Effector memory CD8-positive, alpha-beta T cell (primary cell): ENCODE data around the gene NUMA1.

ENCODE experiments used
- ATAC-seq: fragments of 150-1000 bp; cut with Tn5 transposase; replicated peaks from 2 replicates; pipeline ENCODE4 v1.10.0; 2021; ENCODE audit warnings: mild to moderate bottlenecking, moderate library complexity
- DNase-seq, 3 experiments: peaks; one replicate each; pipeline ENCODE4 v3.0.0; 2021
- H3K27ac Mint-ChIP-seq, 2 donors: one replicate each; pipeline ENCODE4 v1.8.0; 2022; ENCODE audit warnings: mild to moderate bottlenecking in 2 of 2, mixed read lengths in 2 of 2, moderate library complexity in 2 of 2
- H3K27me3 Mint-ChIP-seq, 2 donors: one replicate each; pipeline ENCODE4 v1.8.0; 2022; ENCODE audit warnings: mixed read lengths in 2 of 2
- H3K36me3 Mint-ChIP-seq: one replicate; pipeline ENCODE4 v1.8.0; 2022; ENCODE audit warnings: mild to moderate bottlenecking, moderate library complexity, mixed read lengths; ENCODE audit not compliant: insufficient read depth
- H3K4me1 Mint-ChIP-seq, 2 donors: one replicate each; pipeline ENCODE4 v1.8.0; 2022; ENCODE audit warnings: low read depth in 2 of 2, mixed read lengths in 2 of 2
- H3K4me3 Mint-ChIP-seq, 2 donors: one replicate each; pipeline ENCODE4 v1.8.0; 2022; ENCODE audit warnings: mild to moderate bottlenecking in 2 of 2, mixed read lengths in 2 of 2, moderate library complexity in 2 of 2
- H3K9me3 Mint-ChIP-seq, 2 donors: one replicate each; pipeline ENCODE4 v1.8.0; 2022; ENCODE audit warnings: mixed read lengths in 2 of 2

NUMA1 gene

DNA sequence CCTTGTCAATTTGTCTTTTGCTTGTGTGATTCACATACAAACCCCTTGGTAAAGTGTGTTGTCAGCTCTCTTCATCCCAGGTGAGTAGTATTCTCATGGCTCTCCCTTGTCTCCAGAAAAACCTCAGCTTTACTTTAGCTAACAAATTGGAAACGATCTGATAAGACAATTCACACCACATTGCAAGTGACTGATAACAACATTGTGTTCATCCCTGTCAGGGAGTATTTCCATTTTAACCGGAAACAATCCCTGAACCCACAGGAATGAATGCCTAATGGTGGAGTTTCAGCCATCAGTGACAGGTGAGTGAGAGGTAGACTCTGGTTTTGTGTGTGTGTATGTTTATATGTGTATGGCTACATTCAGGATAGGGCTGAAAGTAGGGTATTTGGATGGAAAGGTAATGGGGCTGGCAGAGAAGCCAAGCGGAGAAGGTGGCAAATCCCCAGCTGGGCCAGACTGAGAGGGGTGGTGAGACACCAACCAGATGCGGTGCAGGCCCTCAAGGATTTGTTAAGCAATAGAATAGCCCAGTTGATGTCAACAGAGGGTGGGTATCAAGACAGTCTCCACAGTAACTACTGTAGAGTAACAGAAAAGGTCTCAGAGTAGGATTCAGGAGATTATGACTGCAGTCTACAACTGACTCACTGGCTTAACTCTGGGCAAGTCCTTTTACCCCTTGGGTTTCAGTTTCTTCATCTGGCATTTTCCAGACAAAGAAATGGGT, 7.9 kb upstream of the NUMA1 start:
- peak overlapping the region in 1 of 2 donors; percentile 58 for H3K27ac Mint-ChIP-seq
- DNase-seq (no peak), ATAC-seq (no peak)
- no peaks in the 10 kb centered on the region for H3K4me1 Mint-ChIP-seq
- H3K27me3 Mint-ChIP-seq = no peaks in the 10 kb centered on the region
- H3K9me3 Mint-ChIP-seq = no peaks in the 10 kb centered on the region
- peaks cover 4% of the 10 kb centered on the region for H3K36me3 Mint-ChIP-seq
- H3K4me3 Mint-ChIP-seq = no peak overlapping the region

DNA sequence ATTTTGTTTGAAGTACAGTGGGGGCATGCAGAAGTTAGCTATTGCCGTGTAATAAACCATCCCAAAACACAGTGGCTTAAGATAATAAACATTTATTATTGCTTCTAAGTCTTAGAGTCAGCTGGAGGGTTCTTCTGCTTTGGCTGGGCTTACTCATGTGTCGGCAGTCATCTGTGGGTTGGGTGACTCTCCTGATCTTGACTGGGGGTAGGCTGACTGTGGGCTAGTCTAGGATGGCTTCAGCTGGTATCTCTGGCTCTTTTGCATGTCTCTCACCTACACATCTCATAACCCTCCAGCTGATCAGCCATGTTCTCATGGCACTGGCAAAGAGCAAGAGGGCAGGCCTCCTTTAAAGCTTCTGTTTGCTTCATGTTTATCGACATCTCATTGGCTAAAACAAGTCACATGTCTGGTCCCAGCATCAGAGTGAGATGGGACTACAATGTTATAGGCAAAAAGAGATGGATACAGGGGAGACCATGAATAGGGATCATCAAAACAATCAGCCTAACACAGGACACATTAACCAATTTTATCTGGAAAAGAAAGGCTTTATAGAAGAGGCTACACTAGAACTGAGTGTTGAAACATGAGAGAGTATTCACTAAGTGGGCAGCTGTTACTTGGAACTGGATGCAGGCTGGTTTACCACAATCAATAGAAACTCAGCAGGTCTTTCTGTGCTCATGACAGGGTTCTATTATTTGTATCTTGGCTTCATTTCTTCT, 5.4 kb upstream of the NUMA1 start:
- H3K4me3 Mint-ChIP-seq = no peak overlapping the region
- peak overlapping the region; percentile 13 to 58 for H3K27ac Mint-ChIP-seq
- no peak for ATAC-seq
- H3K9me3 Mint-ChIP-seq = no peaks in the 10 kb centered on the region
- peaks cover 7 to 8% of the 10 kb centered on the region in 2 donors for H3K4me1 Mint-ChIP-seq
- H3K36me3 Mint-ChIP-seq = peaks cover 6% of the 10 kb centered on the region
- no peaks in the 10 kb centered on the region for H3K27me3 Mint-ChIP-seq
- DNase-seq = no peak

- H3K4me3 Mint-ChIP-seq = no peak overlapping the region
- H3K4me1 Mint-ChIP-seq = peaks cover 15 to 16% of the 10 kb centered on the region in 2 donors
- H3K27me3 Mint-ChIP-seq = no peaks in the 10 kb centered on the region
- no peak for ATAC-seq
- no peak for DNase-seq
- H3K27ac Mint-ChIP-seq = peak overlapping the region in 1 of 2 donors; percentile 58
- no peaks in the 10 kb centered on the region for H3K9me3 Mint-ChIP-seq
- peaks cover 14% of the 10 kb centered on the region for H3K36me3 Mint-ChIP-seq
Measured at GRCh38 chr11:72084965-72085364, 4.6 kb upstream of the NUMA1 start.

GRCh38 chr11:72084076-72084475, 3.7 kb upstream of the NUMA1 start:
- Mint-ChIP-seq H3K36me3 (peaks cover 15% of the 10 kb centered on the region), H3K27me3 (no peaks in the 10 kb centered on the region), H3K4me3 (no peak overlapping the region), H3K9me3 (no peaks in the 10 kb centered on the region), H3K27ac (no peak overlapping the region), H3K4me1 (peaks cover 19 to 22% of the 10 kb centered on the region in 2 donors)
- no peak for ATAC-seq
- no peak for DNase-seq

DNA sequence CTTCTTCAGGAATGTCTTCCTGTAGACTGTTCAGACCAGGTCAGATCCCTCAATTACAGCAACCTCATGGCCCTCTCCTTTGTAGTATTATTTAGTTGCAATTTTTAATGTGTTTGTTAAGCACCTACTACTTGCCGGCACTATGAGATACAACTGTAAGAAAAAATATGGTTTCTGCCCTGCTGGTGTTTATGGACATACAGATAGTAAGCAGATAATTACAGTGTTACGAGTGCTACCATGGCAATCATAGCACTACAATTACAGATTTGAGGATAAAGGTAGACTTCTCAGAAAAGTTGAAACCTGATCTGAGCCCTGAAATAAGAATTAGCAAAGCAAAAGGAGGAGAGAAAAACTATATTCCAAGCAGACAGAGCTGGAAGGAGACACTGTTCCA, 3.1 kb upstream of the NUMA1 start:
- ATAC-seq (no peak), DNase-seq (no peak)
- no peak overlapping the region for H3K4me3 Mint-ChIP-seq
- H3K27me3 Mint-ChIP-seq = no peaks in the 10 kb centered on the region
- peak overlapping the region in 1 of 2 donors; percentile 99 for H3K27ac Mint-ChIP-seq
- peaks cover 22 to 27% of the 10 kb centered on the region in 2 donors for H3K4me1 Mint-ChIP-seq
- no peaks in the 10 kb centered on the region for H3K9me3 Mint-ChIP-seq
- H3K36me3 Mint-ChIP-seq = peaks cover 18% of the 10 kb centered on the region

GRCh38 chr11:72081821-72082453, 1.6 kb upstream of the NUMA1 start:
- ATAC-seq = no peak
- no peak for DNase-seq
- H3K4me1 Mint-ChIP-seq = peaks cover 24 to 27% of the 10 kb centered on the region in 2 donors

DNA sequence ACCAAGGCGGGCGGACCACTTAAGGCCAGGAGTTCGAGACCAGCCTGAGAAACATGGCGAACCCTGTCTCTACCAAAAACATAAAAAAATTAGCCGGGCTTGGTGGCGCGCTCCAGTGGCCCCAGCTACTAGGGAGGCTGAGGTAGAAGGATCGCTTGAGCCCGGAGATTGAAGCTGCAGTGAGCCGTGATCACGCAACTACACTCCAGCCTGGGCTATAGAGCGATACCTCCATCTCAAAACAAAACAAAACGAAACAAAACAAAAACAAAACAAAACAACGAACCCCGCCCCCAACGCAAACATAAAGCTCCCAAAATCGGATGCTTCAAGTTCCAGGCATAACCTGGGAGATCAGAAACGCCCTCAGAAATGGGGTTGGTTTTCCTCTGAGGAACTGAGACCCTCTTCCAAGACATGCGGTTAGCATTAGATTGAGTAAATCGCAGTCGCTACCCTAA, 872 bp upstream of the NUMA1 start:
- Mint-ChIP-seq H3K27ac (peak overlapping the region; percentile 99), H3K4me1 (peaks cover 24 to 27% of the 10 kb centered on the region in 2 donors), H3K4me3 (peak overlapping the region; percentile 98 to 99), H3K27me3 (no peaks in the 10 kb centered on the region), H3K36me3 (peaks cover 15% of the 10 kb centered on the region), H3K9me3 (no peaks in the 10 kb centered on the region)
- DNase-seq (no peak), ATAC-seq (no peak)

More at GRCh38 chr11:72081821-72082453, 1.6 kb upstream of the NUMA1 start:
- Mint-ChIP-seq H3K36me3 (peaks cover 15% of the 10 kb centered on the region), H3K27me3 (no peaks in the 10 kb centered on the region), H3K27ac (peak overlapping the region; percentile 99), H3K9me3 (no peaks in the 10 kb centered on the region), H3K4me3 (peak overlapping the region; percentile 98 to 99)

- Mint-ChIP-seq H3K9me3 (no peaks in the 10 kb centered on the region), H3K4me1 (peaks cover 24 to 27% of the 10 kb centered on the region in 2 donors), H3K27me3 (no peaks in the 10 kb centered on the region), H3K4me3 (peak overlapping the region; percentile 98 to 99), H3K36me3 (peaks cover 15% of the 10 kb centered on the region), H3K27ac (peak overlapping the region; percentile 99)
- ATAC-seq = peak; percentile 40
- DNase-seq = peak in 2 of 3 experiments; percentile 18 to 32
Measured at GRCh38 chr11:72079819-72080325, 470 bp downstream of the NUMA1 start.

GRCh38 chr11:72078477-72078876, 1.9 kb downstream of the NUMA1 start:
- Mint-ChIP-seq H3K9me3 (no peaks in the 10 kb centered on the region), H3K4me3 (peak overlapping the region; percentile 98 to 99), H3K4me1 (peaks cover 24 to 30% of the 10 kb centered on the region in 2 donors), H3K36me3 (peaks cover 18% of the 10 kb centered on the region), H3K27ac (peak overlapping the region; percentile 99), H3K27me3 (no peaks in the 10 kb centered on the region)
- ATAC-seq = no peak
- DNase-seq = no peak

GRCh38 chr11:72075756-72076155, 4.6 kb downstream of the NUMA1 start:
- H3K27ac Mint-ChIP-seq = peak overlapping the region in 1 of 2 donors; percentile 44

DNA sequence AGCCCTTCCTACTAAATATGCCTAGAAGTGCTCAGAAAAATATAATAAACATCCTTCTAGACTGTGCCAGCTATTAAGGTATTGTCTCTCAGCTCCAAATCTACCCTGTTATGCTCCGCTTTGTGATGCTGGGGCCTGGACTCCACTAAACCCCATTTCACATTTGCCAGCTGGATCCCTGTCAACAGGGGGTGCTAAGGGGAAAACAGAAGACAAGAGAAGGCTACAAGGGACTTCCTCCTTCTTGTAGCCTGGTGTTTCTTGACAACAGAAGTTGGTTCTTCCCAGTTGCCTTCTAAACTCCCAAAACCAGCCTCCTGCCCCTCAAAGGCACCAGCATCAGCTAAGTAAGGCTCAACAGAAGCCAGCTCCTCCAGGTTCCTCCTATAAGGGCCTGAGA, 5.2 kb downstream of the NUMA1 start:
- DNase-seq (no peak), ATAC-seq (no peak)
- Mint-ChIP-seq H3K27me3 (no peaks in the 10 kb centered on the region), H3K27ac (peak overlapping the region in 1 of 2 donors; percentile 44), H3K36me3 (peaks cover 10% of the 10 kb centered on the region), H3K4me1 (peaks cover 21 to 25% of the 10 kb centered on the region in 2 donors), H3K4me3 (no peak overlapping the region), H3K9me3 (no peaks in the 10 kb centered on the region)

More at GRCh38 chr11:72075756-72076155, 4.6 kb downstream of the NUMA1 start:
- DNase-seq = no peak
- H3K27me3 Mint-ChIP-seq = no peaks in the 10 kb centered on the region
- no peaks in the 10 kb centered on the region for H3K9me3 Mint-ChIP-seq
- H3K4me3 Mint-ChIP-seq = no peak overlapping the region
- peaks cover 25 to 26% of the 10 kb centered on the region in 2 donors for H3K4me1 Mint-ChIP-seq
- H3K36me3 Mint-ChIP-seq = peaks cover 17% of the 10 kb centered on the region
- no peak for ATAC-seq

DNA sequence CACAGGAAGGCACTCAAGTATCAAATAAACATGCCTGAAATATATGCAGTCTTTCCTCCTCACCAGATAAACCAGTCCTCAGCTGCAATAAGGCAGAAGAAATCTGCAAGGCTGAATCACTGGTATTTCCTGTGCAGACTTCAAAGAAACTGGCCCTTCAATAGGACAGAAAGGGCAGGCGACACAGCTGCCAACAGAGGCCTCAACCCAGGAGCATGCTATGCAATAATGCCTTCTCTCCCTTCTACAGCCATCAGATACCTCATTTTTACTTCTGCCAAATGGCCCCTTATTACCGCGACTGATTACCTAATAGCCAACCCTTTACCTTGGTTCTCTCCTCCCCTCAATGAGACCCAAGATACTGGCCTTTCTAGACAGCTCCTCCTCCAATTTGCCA, 8.0 kb downstream of the NUMA1 start:
- Mint-ChIP-seq H3K4me1 (peaks cover 19 to 21% of the 10 kb centered on the region in 2 donors), H3K36me3 (peaks cover 4% of the 10 kb centered on the region), H3K27me3 (no peaks in the 10 kb centered on the region), H3K27ac (no peak overlapping the region), H3K9me3 (no peaks in the 10 kb centered on the region), H3K4me3 (no peak overlapping the region)
- ATAC-seq = no peak
- no peak for DNase-seq

- H3K27ac Mint-ChIP-seq = peak overlapping the region in 1 of 2 donors; percentile 87
- DNase-seq = no peak
- no peaks in the 10 kb centered on the region for H3K27me3 Mint-ChIP-seq
- ATAC-seq = no peak
- H3K9me3 Mint-ChIP-seq = no peaks in the 10 kb centered on the region
- peak overlapping the region in 1 of 2 donors; percentile 7 for H3K4me3 Mint-ChIP-seq
- H3K4me1 Mint-ChIP-seq = peaks cover 19 to 21% of the 10 kb centered on the region in 2 donors
- peaks cover 6% of the 10 kb centered on the region for H3K36me3 Mint-ChIP-seq
Measured at GRCh38 chr11:72070491-72070890, 9.9 kb downstream of the NUMA1 start.
